GM18519 (cell line): ENCODE measurements around the gene TH.
"Not testable (repeated sequence)": the region's sequence is repeated elsewhere in the genome, so short reads cannot be mapped to it uniquely, and the experiment has no call there.

ENCODE experiments used
- ATAC-seq: cut with Tn5 transposase; IDR thresholded peaks from one replicate; pipeline ENCODE4 v1.9.1; 2021; ENCODE audit warnings: mild to moderate bottlenecking, moderate library complexity; ENCODE audit not compliant: unreplicated experiment, low FRiP score

TH gene

DNA sequence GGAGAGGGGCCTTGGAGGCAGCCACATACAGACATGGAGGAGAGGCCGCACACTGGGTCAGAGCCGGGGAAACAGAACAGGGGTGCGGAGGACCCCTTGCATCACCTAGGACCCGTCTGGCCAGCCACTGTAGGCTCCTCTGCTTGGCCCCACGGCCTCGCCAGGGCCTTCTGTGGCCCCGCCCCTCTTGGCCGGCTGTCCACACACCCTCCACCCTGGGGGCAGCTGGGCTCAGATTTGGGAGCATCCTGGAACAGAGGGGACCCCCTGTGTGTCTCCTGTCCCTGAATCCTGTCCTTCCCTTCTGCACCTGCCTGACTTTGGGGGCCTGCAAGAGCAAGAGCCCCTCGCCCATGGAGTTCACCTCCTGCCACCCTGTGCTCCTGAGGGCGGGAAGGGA is 7.9 kb upstream of the TH start:
- ATAC-seq: no peak

DNA sequence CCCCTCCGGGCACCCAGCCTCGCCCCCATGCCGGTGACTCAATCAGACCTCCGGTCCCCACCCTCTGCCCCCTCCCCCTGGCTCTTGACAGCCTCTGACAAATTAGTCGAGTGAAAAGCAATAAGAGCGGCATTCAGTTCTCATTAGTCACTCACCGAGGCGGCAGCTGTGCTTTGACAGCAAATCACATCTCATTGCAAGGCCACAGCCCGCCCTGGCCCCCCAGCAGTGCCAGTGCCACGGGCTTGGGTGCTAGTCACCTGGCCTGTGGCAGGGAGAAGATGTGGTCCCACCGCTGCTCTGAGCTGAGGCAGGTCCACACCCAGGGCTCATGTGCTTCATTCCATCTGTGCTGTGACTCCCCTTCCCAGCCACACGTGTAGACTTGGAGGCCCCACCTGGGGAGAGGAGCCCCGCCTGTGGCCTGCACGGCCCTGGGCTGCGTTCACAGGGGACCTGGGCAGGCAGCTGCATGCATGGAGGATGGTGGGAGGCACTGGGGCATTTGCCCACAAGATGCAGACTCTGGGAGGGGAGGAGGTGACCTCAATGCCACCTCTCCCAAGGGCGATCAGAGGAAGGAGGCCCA is 7.4 kb upstream of the TH start:
- no peak for ATAC-seq

DNA sequence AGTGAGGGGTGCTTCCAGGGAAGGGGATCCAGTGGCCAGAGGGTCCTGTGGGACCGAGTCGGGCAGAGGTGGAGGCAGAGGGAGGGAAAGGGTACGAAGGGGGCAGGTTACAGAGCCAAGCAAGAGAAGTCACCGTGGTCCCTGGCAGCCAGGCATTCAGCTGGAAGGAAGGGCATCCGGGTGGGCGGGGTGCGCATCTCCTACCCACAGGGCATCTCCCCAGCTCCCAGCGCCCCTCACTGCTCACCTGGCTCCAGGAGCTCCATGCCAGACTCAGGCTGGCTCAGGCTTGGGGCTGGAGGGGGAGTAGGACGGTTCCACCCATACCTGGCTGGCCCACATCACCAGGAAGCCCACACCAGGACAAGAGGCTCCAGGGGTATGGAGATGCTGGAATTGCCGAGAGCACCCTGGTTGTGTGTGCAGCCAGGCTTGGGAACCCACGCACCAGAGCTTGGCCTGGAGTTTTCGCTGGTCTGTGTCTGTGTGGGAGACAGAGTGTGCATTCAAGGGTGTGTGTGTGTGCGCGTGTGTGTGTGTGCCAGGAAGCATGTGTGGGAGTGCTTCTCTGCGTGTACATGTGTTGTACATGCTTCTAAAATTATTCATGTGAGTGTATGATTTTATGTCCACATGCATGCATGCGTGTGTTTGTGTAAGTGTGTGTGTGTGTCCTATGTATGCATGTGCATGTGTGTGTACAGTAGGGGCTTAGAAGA is 6.6 kb upstream of the TH start:
- ATAC-seq: not testable (repeated sequence)

DNA sequence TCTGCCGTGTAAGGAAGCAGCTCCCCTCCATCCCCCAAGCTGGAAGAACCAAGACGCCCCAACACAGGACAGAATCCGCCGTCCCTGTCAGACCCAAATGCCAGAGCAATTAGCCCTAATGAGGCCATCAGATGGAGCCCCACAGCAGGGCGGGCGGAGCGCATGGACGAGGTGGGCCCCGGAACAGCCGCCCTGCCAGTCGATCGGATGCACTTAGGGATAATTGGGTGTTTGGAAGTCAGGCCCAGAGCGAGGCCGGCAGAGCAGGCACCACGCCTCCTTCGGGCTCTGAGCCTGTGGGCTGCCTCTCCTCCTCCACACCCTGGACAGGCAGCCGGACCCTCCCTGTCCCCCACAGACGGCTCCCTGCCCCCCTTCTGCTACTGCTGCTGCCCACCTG is 5.5 kb upstream of the TH start:
- ATAC-seq: no peak

DNA sequence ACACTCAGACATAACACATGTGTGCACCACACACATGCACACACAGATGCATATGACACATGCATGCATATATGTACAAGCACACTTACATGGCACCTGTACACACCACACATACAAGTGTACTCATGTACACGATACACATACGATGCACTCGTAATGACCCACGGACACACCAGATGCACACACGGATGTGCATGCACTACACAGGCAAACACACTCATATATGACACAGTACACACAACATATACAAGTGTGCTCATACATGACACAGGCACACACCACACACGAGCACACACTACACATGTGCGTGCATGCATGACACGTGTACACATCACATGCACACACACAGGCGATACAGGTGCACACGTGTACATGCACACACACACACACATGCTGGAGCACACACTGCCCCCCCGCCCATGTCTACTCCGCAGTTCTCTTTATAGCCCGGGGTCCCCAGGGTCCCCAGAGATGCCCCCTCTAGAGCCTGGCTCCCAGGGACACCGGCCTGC is 4.8 kb upstream of the TH start:
- no peak for ATAC-seq

DNA sequence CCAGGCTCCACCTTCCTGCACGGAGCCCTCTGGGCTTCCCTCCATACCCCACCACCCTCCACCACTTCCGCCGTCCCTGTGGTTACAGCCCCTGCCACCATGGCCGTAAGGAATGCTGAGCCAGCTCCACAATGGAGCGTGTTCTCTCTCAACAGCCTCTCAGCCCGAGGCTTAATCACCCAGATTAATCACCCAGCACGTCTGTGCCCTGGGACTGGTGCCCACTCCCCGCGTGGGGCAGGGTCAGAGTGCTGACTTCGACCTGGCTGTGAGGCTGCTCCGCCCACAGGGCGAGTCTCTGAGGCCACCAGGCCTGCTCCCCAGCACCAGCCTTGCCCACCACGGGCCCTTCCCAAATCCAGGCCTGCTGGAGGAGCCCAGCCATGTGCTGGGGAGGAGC is 4.0 kb upstream of the TH start:
- ATAC-seq: no peak

DNA sequence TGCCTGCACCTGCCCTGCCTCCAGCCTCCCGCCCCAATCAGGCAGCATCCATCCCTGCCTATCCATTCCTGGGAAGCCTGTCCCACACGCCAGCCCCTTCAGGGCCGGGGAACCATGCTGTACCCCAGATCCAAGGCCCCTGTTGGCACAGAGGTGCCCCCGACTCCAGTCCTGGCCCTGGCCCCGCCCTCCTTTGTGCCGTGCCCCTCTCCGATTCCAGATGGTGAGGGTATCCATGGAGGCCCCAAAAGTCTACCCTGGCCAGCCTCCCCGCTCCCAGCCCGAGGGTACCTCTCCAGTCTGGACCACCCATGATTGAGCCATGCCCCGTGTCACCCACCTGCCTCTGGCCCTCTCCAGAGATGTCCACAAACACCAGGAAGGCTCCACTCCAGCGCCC is 2.7 kb upstream of the TH start:
- ATAC-seq: no peak

DNA sequence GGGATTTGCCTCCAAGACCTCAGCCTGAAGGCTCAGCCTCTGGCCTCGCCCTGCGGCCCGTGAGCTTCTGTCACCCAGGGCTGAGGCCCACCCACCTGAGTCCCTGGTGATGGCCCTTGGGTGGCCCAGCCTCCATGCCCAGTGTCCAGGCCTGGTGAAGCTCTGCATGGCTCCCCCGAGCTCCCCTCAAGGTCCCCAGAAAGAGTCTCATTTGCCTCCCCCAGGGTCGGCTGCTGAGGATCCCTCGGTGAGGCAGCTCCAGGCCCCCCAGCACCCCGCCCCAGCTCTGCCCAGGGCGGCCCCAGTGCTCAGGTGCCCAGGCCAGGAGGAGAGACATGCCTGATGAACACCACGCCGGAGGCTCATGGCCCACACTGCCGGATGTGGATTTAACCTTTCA is 2.1 kb upstream of the TH start:
- no peak for ATAC-seq

DNA sequence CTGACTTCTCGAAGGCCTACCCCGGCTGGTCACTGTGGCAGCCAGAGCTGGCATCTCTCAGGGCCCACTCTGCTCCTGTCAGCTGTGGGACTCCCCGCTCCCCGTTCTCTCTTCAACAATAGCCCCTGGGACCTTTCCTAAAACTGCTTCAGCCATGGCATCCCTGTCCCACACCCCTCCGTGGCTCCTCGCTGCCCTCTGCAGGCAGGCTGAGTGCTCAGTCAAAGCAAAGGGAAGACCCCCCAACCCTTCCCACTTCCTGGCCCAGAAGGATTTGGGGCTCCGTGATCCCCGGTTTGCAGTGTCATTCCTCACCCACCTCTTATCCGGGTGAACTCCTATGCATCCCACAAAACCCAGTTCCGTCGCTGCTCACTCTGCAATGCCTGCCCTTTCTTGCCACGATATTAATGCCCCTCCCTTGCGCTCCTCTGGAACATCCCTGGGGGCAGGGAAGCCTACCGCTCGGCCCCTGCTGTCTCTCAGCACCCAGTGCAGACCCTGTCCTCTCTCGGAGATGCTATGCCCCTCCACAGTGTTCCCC is 1.6 kb upstream of the TH start:
- ATAC-seq: no peak

DNA sequence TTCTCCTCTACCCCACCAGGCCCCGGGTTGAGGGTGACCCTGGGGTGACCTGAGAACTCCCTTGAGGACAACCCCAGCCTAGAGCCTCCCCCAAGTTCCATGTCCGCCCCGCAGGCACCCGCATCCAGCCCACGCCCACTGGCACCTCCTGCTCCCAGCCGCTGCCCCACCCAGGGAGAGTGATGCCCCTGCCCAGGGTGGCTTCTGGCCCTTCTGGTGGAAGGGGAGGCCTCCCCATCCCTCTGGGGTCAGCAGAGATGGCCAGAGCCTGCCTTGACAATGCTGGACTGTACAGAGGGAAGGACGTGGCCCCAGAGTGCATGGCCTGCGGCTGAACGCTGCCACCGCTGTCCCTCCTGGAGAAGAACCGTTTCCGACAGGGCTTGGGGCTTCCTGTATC is 1.1 kb upstream of the TH start:
- ATAC-seq: no peak

DNA sequence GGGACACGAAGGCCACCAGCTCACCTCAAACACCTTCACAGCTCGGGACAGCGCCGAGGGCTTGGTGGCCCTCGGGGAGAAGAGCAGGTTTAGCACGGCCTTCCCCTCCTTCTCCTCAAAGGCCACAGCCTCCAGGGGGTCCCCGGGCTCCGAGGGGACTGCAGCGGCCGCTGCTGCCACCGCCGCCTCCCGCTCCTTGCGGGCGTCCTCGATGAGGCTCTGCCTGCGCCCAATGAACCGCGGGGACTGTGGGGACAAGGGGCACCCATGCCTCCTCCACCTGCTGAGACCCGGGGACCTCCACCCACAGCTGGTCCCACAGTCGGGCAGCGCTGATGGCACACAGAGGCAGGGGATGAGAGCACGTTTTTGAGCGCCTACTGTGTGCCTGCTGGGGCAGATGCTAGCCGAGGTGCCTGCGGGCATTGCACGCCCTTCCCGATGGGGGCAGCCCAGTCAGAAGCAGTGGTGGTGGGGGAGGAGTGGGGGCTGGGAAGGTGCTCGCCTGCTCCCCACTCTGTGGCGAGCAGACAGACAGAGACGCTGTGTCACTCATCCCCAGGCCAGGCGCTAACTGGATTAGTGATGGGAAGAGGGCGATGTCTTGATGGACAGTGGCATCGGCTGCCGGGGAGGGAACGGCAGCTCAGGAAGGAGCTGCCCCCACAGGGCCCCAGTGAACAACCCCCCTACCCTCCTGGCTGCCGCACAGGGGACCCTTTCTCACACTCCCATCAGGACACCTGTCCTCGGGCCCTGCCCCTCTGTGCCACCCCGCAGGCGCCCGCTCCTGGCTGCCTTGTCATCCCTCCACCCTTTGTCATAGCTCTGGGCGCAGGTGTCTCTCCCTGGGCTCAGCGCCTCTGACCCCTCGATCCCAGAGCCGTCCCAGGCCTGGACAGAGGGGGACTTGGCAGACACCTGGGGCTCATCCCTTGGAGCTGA is 1.7 kb downstream of the TH start:
- ATAC-seq: no peak

DNA sequence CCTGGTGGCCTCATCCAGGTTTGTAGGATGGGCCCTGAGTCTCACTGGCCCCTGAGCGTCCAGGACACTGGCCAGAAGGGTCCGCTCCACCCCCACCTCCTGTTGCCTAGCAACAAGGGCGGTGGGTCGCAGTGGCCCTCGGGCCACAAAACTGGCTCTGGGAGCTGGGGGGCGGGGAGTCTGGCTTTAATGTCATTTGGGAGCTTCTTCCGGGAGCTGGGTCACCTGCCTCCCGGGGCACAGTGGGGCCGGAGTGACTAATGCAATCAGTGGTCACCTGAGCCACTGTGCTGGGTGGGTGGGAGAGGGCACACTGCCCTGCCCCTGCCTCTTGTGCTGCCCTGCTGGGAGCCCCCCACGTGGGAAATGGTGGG is 2.6 kb downstream of the TH start:
- no peak for ATAC-seq

DNA sequence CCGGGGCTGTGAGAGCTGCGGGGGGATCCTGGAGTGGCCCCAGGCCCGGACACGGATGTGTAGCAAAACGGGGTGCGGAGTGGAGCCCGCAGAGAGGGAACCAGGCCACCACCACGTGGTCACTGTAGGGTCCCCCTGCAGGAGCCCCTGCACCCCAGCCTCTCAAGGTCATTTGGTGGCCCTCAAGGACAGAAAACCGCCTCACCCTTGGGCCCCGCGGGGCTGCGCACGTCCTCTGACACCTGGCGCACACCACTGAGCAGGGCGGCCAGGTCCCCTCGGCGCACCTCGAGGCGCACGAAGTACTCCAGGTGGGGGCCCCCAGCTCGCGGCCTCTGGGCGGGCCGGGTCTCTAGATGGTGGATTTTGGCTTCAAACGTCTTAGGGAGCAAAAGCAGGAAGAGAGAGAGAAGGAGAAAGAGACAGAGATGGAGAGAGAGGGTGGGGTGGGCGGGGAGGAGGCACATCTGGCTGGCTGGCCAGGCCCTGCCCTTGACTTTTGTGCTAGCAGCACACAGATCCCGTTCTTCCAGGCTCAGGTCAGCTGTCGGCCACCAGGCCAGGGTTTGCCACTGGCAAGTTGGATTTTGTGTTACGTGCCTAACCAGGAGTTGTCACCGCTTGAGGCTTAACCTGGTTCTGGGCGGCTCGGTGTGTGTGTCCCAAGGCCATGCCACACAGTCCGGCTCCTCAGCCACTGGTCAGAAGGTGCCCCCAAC is 3.2 kb downstream of the TH start:
- no peak for ATAC-seq

DNA sequence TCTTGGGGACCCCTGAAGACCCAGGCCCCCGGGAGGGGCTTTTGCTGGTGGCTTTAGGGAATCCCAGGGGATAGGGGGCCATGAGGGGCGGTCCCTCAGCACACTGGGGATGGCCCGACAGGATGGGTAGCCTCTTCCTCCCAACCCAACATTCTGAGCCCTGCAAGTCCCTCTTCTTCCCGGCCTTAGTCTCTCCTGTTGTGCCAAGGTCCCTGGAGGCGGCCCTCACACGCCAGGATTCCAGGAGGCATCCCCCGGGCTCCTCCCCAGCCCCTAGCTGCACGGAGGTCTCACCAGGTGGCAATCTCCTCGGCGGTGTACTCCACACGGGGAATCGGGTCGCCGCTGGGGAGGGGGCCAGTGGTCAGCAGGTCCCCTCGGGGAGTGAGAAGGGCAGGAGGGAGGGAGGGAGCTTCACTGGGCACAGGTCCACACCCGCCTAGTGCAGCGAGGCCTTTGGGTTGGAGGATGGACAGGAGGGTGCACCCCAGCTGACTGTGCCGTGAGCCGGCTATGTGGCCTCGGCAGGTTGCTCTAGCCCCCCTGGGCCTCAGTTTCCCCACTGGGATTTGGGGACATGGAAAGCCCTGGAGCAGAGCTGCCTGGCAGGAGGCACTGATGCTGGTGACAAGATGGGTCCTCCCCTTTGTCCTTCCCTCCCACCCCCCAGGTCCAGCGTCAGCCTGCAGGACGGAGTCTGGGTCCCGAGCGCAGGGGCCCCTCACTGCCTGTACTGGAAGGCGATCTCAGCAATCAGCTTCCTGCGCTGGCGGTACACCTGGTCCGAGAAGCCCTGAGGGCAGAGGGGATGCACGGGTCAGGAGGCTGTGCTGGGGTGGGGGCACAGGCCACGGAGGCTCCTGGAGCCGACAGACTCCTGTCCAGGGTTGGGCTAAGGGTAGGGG is 4.2 kb downstream of the TH start:
- no peak for ATAC-seq

DNA sequence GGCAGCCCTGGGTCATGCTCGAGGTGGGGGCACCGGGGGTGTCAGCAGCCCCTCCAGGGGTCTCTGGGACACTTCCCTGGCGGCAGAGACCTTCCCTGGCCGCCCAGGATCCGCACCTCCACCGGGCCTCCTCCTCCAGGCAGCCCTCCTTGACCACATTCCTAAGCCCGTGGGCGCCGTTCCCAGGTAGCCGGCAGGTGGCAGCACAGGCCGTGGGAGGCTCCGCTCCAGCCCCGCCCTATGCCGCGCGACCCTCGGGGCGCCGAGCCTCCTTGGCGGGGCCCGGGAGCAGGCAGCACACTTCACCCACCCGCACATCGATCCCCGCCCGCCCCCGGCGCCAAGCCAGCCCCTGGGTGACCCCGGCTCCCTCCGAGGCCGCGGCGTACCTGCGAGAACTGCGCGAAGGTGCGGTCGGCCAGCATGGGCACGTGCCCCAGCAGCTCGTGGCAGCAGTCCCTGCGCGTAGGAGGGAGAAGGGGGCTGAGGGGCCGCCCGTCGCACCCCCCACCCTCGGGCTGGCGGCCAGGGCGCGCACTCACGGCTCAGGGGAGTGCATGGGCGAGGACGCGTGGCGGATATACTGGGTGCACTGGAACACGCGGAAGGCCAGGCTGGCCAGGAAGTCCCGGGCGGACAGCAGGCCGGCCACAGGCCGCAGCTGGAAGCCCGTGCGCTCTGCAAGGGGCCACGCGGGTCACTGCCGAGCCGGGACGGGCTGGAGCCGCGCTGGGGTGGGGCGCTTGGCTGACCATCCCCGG is 5.3 kb downstream of the TH start:
- ATAC-seq: no peak

DNA sequence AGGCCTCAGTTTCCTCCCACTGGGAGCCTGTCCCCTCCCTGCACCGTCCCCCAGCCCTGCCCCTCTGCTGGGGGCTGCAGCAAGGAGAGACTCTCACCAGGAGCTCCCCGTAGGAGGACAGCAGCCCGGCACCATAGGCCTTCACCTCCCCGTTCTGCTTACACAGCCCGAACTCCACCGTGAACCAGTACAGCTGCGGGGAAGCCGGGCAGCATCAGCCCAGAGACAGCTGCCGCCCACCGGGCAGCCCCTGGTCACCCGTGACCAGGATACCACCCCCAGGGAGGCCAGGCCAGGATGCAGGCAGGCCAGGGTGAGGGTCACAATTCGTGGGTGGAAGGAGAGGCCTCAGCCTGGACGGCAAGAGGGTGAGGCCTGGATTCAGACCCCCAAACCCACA is 6.0 kb downstream of the TH start:
- no peak for ATAC-seq

DNA sequence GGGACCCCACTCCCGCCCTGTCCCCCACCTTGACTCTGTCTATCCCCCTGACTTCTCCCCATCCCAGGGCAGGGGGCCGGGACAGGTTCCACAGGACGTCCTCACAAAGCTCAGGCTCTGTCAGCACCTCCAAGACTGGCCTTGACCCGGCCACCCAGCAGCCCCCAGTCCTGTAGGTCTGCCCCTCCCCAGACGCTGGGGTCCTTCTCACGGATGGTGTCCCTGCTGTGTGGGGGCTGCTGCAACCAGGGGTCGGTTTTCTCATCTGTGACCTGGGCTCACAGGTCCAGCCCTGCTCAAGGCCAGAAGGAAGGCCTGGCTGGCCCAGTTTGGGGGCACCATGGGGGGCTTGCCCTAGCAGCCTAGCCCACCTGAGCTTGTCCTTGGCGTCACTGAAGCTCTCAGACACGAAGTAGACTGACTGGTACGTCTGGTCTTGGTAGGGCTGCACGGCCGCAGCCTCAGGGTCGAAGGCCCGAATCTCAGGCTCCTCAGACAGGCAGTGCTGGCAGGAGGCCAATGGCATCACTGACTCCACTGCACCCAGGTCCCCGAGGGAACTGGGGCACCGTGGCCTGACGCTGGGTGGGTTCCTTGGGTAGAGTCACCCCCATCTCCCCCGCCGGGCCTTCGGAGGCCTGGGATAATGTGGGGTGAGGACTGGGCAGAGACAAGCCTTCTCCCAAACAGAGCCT is 6.6 kb downstream of the TH start:
- no peak for ATAC-seq

DNA sequence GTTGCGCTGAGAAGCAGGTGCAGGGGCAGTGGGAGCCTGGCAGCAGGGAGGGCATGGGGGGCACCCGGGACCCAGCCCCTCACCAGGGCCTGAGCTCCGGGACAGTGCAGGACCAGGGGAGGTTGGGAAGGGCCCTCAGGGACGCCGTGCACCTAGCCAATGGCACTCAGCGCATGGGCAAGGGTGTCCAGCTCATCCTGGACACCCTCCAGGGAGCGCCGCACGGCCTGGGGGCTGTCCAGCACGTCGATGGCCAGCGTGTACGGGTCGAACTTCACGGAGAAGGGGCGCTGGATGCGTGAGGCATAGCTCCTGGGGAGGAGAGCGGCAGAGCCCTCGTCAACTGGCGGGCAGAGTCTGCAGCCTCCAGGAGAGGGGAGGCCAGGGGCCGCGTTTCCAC is 7.5 kb downstream of the TH start:
- no peak for ATAC-seq
